Superior temporal gyrus (tissue), 1 donor: ENCODE data around the gene BPIFA3.
A peak's percentile ranks its signal among the peaks of the same experiment; 100 is the strongest.

Source experiments
- DNase-seq: peaks from one replicate; pipeline ENCODE4 v3.0.0-alpha.2; 2016; ENCODE audit errors: extremely low spot score

The BPIFA3 gene

GRCh38 chr20:33211817-33212424 is 5.2 kb upstream of the BPIFA3 start:
- peak; percentile 50 for DNase-seq

DNA sequence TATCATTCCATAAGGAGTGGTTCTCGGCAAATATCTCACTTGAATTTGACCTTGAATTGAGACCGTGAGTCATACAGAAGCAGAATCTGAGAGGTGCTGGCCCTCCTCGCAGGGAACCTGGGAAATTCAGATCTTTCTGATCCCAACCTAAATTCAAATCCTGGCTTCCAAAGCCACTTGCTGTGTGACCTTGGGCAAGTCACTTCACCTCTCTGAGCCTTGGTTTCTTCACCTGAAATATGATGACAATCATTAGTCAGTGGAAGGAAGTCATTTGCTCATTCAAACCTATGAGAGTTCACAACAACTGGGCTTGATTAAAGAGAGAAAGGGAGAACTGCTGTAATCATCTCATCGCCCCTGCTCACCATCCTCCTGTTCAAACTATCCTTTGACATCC is 7.2 kb downstream of the BPIFA3 start:
- DNase-seq, result no peak

GRCh38 chr20:33229843-33230242 is 12.7 kb downstream of the BPIFA3 start:
- DNase-seq, result no peak

GRCh38 chr20:33231237-33231636 is 14.1 kb downstream of the BPIFA3 start:
- DNase-seq, result no peak

DNA sequence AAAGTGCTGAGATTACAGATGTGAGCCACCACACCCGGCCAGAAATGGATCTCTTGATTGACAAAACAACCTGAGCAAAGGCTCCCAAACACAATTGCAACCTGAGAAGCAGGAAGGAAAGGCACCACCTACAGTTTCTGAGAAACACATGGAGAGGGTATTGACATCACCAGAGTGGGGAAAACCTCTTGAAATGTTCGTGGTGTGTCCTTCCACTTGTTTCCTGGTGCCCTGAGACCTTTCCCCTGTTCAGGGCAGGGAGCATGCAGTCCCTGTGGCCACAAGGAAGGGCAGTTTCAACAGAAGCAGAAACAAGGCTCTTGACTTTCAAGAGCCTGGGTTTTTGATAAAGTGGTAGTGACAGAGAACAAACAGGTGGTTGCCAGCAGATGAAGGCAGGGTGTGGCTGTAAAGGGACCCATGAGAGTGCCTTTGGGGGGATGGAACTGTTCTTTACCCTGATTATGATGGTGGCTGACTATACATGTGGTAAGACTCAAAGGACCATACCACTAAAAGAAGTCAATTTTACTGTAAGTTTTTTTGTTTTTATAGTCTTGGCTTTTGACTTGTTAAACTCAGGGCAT is 15.4 kb downstream of the BPIFA3 start:
- DNase-seq, result no peak

DNA sequence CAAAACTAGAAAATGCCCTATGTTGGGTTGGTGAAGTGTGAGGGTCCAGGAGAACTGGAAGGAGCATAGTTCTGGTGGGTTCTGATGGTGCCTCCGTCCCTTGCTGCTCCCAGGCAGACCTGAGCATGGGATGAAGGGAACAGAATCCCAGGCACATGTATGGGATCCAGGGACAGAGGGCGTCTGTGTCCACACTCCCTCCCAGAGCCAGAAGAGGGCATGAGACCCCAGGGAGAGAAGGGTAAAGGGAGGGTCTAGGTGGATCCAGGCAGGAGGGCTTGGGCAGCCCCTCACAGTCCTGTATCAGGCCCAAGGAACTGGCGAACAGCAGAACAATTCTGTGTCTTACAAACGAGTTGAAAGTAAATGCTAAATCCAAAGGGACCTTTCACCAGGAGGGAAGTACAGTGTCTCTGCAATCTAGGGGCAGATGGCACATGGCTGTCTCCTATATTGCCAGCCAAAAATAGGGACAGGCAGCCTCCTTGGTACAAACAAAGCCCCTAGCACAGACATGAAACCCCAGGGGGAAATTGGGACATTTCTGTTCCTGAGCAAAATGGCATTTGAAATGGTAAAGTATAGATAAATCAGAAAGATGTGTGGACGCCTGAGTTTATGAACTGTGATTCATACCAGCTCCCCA is 16.1 kb downstream of the BPIFA3 start:
- no peak for DNase-seq

GRCh38 chr20:33234050-33234449 is 16.9 kb downstream of the BPIFA3 start:
- DNase-seq, result no peak

DNA sequence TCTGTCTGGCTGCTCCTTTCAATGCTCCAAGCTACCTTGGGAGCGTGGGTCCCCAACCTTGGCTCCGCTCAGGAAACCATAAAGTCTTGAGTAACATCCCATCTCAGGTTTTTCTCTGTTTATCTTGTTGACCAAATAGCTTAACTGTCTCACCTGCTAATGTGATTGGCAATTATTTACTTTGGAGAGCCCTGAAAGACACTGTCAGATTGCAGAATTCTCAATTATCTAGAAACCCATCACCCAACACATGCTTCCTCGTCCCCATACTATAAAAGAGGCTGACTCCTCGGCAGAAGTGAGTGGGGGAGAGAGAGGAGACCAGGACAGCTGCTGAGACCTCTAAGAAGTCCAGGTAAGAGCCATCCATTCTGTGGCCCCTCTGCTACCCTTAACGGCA is 18.5 kb downstream of the BPIFA3 start, which contains the start of gene BPIFA1:
Gene BPIFA1 (plus strand): TSS at position 301 of the 400 bp plus-strand sequence. CDS start 1,716 bp downstream, outside the sequence.
- DNase-seq, result no peak

GRCh38 chr20:33236351-33236750 is 19.2 kb downstream of the BPIFA3 start:
- no peak for DNase-seq

- DNase-seq, result no peak
Measured at GRCh38 chr20:33237989-33238388, 20.8 kb downstream of the BPIFA3 start.

DNA sequence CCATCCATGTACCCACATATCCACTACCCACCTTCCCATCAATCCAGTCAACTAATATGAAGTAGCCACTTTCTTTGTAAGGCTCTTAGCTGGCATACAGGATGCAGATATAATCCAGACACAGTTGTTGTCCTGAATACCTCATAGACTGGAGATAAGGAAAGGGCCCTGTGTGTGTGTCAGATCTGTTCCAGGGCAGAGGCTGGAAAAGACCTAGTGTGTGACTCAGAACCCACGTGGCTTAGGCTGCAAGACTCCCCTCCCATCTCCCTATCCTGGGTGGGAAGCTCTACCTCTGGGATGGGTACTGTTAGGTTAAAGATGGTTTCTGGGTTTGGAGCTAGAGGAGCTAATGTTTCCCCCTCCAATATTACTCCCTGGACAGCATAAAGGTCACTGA is 22.3 kb downstream of the BPIFA3 start:
- DNase-seq, result no peak

- DNase-seq, result no peak
Measured at GRCh38 chr20:33239979-33240736, 23.0 kb downstream of the BPIFA3 start.

- DNase-seq, result no peak
Measured at GRCh38 chr20:33240923-33241322, 23.8 kb downstream of the BPIFA3 start.

GRCh38 chr20:33242319-33243100 is 25.4 kb downstream of the BPIFA3 start:
- no peak for DNase-seq

DNA sequence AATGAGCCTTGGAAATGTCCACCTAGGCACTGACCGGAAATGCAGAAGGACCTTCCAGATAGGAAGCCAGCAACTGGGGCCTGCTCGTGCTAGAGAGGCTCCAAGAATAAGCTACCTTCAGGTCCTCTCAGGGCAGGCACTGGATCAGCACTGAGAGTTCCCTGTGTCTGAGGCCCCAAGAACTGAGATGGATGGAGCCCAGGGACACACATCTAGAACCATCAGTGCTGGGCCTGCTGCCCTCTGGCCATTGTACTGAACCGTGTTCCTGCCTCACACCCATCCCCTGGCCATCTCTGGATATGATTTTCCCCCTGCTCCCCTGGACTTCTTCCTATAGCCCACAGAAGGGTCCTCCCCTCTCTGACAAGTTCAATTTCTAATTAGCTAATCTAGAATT is 28.9 kb downstream of the BPIFA3 start:
- no peak for DNase-seq

- no peak for DNase-seq
Measured at GRCh38 chr20:33249456-33249855, 32.3 kb downstream of the BPIFA3 start.

DNA sequence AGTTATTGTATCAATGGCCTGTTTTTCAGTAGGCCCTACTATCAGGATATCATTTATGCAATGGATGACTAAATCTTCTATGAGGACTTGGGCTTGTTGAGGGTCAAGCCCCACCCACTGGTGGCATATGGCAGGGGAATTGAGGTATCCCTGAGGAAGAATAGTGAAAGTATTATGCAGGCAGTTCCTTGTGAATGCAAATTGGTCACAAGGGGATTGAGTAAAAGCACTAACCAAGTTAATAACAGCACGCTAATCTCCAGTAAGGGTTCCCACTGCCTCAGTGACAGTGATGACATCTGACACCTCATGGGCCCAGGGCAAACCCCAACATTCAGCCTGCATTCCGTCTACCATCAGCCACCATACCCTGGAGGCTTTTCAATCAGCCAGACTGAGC is 33.5 kb downstream of the BPIFA3 start:
- no peak for DNase-seq

- DNase-seq, result no peak
Measured at GRCh38 chr20:33251496-33251895, 34.3 kb downstream of the BPIFA3 start.

- no peak for DNase-seq
Measured at GRCh38 chr20:33252460-33252859, 35.3 kb downstream of the BPIFA3 start.

- no peak for DNase-seq
Measured at GRCh38 chr20:33255005-33255404, 37.9 kb downstream of the BPIFA3 start.

- DNase-seq, result no peak
Measured at GRCh38 chr20:33257237-33257636, 40.1 kb downstream of the BPIFA3 start.

DNA sequence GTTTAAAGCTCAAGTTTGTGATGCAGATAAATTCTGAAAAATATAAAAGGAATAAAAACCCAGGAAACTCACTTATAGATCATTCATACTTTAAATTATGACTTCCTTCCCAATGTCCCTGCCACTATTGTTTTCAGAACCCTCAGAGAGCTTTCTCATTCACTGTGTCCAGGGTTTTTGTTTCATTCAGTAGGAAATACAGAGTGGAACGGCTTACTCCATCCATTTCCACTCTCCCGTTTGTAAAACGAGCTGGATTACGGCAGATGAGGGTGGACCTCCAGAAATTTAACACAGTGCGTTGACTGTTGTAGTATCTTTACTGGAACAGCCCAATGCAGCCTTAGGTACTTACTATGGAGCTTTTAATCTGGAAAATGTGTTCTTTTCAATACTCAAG is 42.2 kb downstream of the BPIFA3 start:
- no peak for DNase-seq
